PFSK-1 (cell line): ENCODE results near the gene MRPS26.

Experiments used
- FOXP2 ChIP-seq: optimal IDR thresholded peaks from 2 replicates; pipeline ENCODE3; 2011; ENCODE audit warnings: borderline replicate concordance, control low read depth, inconsistent platforms; ENCODE audit not compliant: insufficient read depth; ENCODE audit errors: extremely low read length, extremely low read depth
- POLR2AphosphoS5 ChIP-seq: IDR thresholded peaks from 2 replicates; pipeline ENCODE4 v1.6.1; 2012; ENCODE audit warnings: low read depth, mild to moderate bottlenecking, control low read depth, low read length, moderate library complexity
- TAF1 ChIP-seq: IDR thresholded peaks from 2 replicates; pipeline ENCODE4 v1.6.1; 2012; ENCODE audit warnings: low read length, control low read depth, borderline replicate concordance; ENCODE audit not compliant: insufficient read depth
- TF ChIP-seq, protein P1 (sequence below), 2 experiments: IDR thresholded peaks; 2 replicates each; pipeline versions ENCODE4 v1.6.1 to v1.8.0; 2011 to 2012; ENCODE audit warnings: low read depth in 2 of 2, low read length in 2 of 2, control low read depth in 1 of 2, inconsistent platforms in 1 of 2, mild to moderate bottlenecking in 1 of 2, moderate library complexity in 1 of 2; ENCODE audit not compliant: insufficient read depth in 1 of 2

- TF ChIP-seq, protein P1, sequence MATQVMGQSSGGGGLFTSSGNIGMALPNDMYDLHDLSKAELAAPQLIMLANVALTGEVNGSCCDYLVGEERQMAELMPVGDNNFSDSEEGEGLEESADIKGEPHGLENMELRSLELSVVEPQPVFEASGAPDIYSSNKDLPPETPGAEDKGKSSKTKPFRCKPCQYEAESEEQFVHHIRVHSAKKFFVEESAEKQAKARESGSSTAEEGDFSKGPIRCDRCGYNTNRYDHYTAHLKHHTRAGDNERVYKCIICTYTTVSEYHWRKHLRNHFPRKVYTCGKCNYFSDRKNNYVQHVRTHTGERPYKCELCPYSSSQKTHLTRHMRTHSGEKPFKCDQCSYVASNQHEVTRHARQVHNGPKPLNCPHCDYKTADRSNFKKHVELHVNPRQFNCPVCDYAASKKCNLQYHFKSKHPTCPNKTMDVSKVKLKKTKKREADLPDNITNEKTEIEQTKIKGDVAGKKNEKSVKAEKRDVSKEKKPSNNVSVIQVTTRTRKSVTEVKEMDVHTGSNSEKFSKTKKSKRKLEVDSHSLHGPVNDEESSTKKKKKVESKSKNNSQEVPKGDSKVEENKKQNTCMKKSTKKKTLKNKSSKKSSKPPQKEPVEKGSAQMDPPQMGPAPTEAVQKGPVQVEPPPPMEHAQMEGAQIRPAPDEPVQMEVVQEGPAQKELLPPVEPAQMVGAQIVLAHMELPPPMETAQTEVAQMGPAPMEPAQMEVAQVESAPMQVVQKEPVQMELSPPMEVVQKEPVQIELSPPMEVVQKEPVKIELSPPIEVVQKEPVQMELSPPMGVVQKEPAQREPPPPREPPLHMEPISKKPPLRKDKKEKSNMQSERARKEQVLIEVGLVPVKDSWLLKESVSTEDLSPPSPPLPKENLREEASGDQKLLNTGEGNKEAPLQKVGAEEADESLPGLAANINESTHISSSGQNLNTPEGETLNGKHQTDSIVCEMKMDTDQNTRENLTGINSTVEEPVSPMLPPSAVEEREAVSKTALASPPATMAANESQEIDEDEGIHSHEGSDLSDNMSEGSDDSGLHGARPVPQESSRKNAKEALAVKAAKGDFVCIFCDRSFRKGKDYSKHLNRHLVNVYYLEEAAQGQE (IDR thresholded peaks at IDR 0.05; ENCODE audit: insufficient read depth in 1 of 2, low read depth in 2 of 2, low read length in 2 of 2), result no peak
- TF ChIP-seq POLR2AphosphoS5 (no peak), FOXP2 (no peak), TAF1 (no peak)
Measured at GRCh38 chr20:3043322-3043721, 2.5 kb upstream of the MRPS26 start, which contains the start of gene GNRH2.
